ENCODE measurements around the gene ARNT2.

ARNT2 gene

DNA sequence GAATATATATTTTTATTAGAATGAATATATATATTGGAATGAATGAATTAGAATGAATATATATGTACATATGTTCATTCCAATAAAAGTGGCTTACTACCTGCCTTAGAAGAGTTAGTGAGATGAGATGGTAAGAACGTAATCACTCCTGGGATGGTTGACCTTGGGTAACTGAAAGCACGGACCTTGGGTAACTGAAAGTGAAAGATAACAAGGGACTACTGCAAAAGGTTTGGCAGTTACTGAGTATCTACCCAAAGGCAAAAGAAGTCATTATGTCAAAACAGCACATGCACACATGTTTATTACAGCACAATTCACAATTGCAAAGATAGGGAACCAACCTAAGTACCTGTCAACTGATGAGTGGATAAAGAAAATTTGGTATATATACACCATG, 16.5 kb downstream of the ARNT2 start:
- no peak overlapping the region for H3K4me3 ChIP-seq (ENCODE audit: low read depth, low read length)
- no peak for TF ChIP-seq CTCF (IDR thresholded peaks at IDR 0.05; ENCODE audit: low read depth, low read length)

GRCh38 chr15:80423215-80423614, 19.0 kb downstream of the ARNT2 start:
- no peak for TF ChIP-seq CTCF (IDR thresholded peaks at IDR 0.05; ENCODE audit: low read depth, low read length)
- no peak overlapping the region for H3K4me3 ChIP-seq (ENCODE audit: low read depth, low read length)

GRCh38 chr15:80424381-80424780, 20.2 kb downstream of the ARNT2 start:
- no peak overlapping the region for H3K4me3 ChIP-seq (ENCODE audit: low read depth, low read length)
- no peak for TF ChIP-seq CTCF (IDR thresholded peaks at IDR 0.05; ENCODE audit: low read depth, low read length)

- no peak for TF ChIP-seq CTCF (IDR thresholded peaks at IDR 0.05; ENCODE audit: low read depth, low read length)
Measured at GRCh38 chr15:80426316-80426715, 22.1 kb downstream of the ARNT2 start.

DNA sequence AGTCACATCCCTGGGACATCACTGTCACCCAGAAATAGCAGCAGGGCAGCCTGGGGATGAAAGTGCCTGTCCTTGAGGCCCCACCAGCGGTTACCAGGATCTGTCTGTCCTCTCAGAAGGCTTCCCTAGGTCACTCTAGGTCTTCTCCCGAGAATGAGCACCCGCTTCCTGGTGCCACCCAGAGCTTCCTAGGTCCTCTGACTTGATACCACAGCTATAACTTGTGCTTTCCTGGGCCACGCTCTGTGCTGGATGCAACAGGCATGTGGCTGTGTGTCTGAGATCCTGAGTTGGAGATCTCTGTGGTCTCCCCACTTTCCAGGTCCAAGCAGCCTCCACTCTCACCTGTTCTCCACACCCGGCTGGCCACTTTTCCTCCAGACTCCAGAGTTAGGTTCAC, 25.8 kb downstream of the ARNT2 start:
- H3K4me3 ChIP-seq (ENCODE audit: low read depth, low read length): no peak overlapping the region
- no peak for TF ChIP-seq CTCF (IDR thresholded peaks at IDR 0.05; ENCODE audit: low read depth, low read length)

More at GRCh38 chr15:80426316-80426715, 22.1 kb downstream of the ARNT2 start:
- H3K4me3 ChIP-seq (ENCODE audit: low read depth, low read length): no peak overlapping the region

DNA sequence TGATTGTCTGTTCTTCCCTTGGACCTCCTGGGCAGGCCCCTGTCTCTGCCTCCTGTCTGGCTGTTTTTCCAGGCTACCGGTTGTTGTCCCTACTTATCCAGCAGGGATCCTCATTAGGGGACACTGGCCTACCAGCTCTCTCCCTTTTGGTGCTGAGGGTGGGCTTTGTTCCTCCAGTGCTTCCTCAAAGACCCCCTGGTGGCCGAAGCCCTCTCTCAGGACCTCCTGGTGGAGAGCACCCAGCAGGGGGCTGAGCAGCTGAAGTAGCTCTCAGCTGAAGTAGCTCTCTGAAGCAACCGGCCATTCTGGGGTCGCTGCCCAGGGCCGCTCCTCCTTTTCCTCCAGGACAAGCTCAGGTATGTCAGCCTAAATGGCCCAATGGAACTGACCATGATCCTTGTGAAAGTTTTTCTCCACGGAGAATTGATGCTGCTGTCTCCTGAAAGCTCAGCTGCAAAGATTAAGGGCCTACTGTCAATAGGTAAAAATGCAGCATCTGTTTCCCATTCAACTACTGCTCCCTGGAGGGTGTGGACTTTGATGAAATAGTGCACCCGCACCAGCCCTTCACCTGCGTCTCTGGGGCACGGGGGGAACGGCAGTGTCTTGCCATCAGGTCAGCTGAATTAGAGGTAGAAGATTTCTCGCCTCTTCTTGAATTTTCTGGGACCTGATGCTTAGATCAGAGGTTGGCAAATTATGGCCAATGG, 27.6 kb downstream of the ARNT2 start:
- no peak for TF ChIP-seq CTCF (IDR thresholded peaks at IDR 0.05; ENCODE audit: low read depth, low read length)
- H3K4me3 ChIP-seq (ENCODE audit: low read depth, low read length): no peak overlapping the region

- TF ChIP-seq CTCF (IDR thresholded peaks at IDR 0.05; ENCODE audit: low read depth, low read length): no peak
- no peak overlapping the region for H3K4me3 ChIP-seq (ENCODE audit: low read depth, low read length)
Measured at GRCh38 chr15:80432345-80432702, 28.1 kb downstream of the ARNT2 start.
